ENCODE data around the gene IMMP2L. TPM values are rescaled to one million over a fixed set of nuclear protein-coding genes. Genes with fewer than 3 reads are reported as not detected.
"Not testable (repeated sequence)": the region's sequence is repeated elsewhere in the genome, so short reads cannot be mapped to it uniquely, and the experiment has no call there.

IMMP2L gene
- total and polyA plus RNA-seq, 7 donors: 9.3 to 43.0 (median 19.2) TPM

DNA sequence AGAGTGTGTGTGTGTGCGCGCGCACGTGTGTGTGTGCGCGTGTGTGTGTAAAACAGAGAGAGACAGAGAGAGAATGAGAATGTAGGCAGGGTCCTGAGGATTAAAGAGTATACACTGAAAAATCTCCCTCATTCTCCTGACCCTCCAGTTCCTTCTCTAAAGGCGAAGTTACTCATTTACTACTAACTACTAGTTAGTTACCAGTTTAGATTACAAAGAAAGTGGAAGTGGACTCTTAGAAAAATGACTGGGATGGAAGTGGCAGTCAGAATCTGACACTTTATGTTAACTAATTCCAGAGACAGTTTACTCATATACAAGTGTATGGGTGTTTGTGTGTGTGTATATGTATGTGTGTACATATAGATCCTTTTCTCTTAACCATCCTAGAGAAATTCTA lies 617.8 kb downstream of the IMMP2L start:
- Histone ChIP-seq H3K4me3 (no peak overlapping the region), H3K9me3 (no peaks in the 10 kb centered on the region), H3K4me1 (peaks cover 3% of the 10 kb centered on the region), H3K36me3 (ENCODE audit: insufficient read depth in 1 of 2, low read depth in 1 of 2) (no peaks in the 10 kb centered on the region), H3K27ac (no peak overlapping the region), H3K27me3 (ENCODE audit: insufficient read depth in 3 of 3, low read length in 2 of 3) (no peaks in the 10 kb centered on the region)
- intact Hi-C loops (cut with DNase I): no loop called here
- DNase-seq: no peak
- no peak for ATAC-seq
- WGBS, 3 donors: 96 to 99% (median 99%) methylated on average over 7 of the region's 7 CpGs
- TF ChIP-seq, protein P1, sequence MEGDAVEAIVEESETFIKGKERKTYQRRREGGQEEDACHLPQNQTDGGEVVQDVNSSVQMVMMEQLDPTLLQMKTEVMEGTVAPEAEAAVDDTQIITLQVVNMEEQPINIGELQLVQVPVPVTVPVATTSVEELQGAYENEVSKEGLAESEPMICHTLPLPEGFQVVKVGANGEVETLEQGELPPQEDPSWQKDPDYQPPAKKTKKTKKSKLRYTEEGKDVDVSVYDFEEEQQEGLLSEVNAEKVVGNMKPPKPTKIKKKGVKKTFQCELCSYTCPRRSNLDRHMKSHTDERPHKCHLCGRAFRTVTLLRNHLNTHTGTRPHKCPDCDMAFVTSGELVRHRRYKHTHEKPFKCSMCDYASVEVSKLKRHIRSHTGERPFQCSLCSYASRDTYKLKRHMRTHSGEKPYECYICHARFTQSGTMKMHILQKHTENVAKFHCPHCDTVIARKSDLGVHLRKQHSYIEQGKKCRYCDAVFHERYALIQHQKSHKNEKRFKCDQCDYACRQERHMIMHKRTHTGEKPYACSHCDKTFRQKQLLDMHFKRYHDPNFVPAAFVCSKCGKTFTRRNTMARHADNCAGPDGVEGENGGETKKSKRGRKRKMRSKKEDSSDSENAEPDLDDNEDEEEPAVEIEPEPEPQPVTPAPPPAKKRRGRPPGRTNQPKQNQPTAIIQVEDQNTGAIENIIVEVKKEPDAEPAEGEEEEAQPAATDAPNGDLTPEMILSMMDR (IDR thresholded peaks at IDR 0.05): no peak

DNA sequence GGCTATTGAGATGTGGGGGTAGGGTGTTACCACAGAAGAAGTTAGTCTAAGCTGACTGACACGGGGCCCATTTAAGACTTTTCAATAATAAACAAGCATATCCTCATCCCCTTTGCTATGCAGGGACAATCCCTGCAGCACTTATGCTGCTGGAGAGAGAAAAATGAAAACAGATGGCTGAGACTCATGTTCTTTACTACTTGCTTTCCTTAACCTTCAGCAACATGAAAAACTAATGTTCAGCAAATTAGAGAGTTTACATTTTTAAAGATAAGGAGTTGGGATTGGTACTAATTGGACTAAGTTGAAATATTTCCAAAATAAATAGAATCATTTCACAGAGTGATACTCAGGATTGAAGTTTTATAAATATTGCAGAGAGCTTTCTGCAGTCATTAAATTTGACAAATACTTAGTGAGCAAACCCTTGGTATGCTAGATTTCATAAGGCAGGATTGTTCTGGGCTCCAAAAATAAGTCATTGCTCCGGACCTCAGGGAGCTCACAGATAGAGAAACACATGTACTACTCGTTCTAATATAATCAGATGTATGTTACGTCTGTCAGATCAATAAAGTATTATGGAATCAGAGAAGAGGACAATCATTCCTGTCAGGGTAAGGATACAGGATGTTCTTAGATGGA lies 618.5 kb downstream of the IMMP2L start:
- intact Hi-C loops (cut with DNase I): no loop called here
- Histone ChIP-seq H3K36me3 (ENCODE audit: insufficient read depth in 1 of 2, low read depth in 1 of 2) (no peaks in the 10 kb centered on the region), H3K9me3 (no peaks in the 10 kb centered on the region), H3K4me1 (peaks cover 3% of the 10 kb centered on the region), H3K27ac (no peak overlapping the region), H3K4me3 (no peak overlapping the region), H3K27me3 (ENCODE audit: insufficient read depth in 3 of 3, low read length in 2 of 3) (no peaks in the 10 kb centered on the region)
- TF ChIP-seq, protein P1 (IDR thresholded peaks at IDR 0.05): no peak
- no peak for DNase-seq
- no peak for ATAC-seq
- 59 to 66% (median 64%) methylated on average over 4 of the region's 4 CpGs for WGBS, 3 donors

DNA sequence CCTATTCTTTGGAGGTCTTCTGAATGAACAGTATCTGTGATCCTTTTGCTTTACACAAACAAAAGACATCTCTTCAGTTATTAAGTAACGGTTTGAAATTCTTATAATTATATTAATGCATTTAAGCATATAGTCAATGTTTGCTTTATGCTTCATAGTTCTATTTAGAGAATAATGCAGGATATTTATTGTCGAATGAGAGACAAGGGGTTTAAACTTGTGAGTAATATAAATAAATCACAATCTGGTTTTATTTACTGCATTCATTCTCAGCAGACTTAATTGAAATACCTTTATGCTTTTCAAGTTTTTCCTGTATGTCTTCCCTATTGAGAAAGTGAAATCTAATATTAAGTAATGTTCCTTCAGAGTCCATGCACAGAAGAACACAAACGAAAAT lies 620.9 kb downstream of the IMMP2L start:
- ATAC-seq: no peak
- no peaks in the 10 kb centered on the region for H3K4me1 ChIP-seq
- H3K4me3 ChIP-seq: no peak overlapping the region
- no peak overlapping the region for H3K27ac ChIP-seq
- 80 to 89% (median 85%) methylated on average over 3 of the region's 3 CpGs for WGBS, 3 donors
- H3K27me3 ChIP-seq (ENCODE audit: insufficient read depth in 3 of 3, low read length in 2 of 3): no peaks in the 10 kb centered on the region
- no peaks in the 10 kb centered on the region for H3K36me3 ChIP-seq (ENCODE audit: insufficient read depth in 1 of 2, low read depth in 1 of 2)
- intact Hi-C loops (cut with DNase I): no loop called here
- DNase-seq: no peak
- TF ChIP-seq, protein P1 (IDR thresholded peaks at IDR 0.05): no peak
- H3K9me3 ChIP-seq: no peaks in the 10 kb centered on the region

DNA sequence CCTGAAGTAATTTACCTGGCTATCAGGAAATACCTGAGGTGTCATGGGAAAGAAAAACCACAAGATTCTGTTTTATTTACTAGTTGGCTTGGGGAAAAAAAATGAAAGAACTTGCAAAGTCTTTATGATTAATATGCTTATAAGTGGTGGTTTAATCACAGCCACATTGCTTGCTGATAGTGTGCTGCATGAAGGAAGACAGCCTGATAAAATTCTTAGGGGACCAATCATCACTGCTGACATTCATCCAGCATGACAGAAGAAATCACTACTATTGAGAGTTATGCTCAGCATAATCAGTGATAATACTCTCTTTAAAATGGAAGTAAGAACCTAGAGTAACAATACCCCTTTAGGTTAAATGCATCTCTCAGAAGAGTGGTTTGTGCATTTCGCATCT lies 621.5 kb downstream of the IMMP2L start:
- Histone ChIP-seq H3K27me3 (ENCODE audit: insufficient read depth in 3 of 3, low read length in 2 of 3) (no peaks in the 10 kb centered on the region), H3K4me1 (no peaks in the 10 kb centered on the region), H3K9me3 (no peaks in the 10 kb centered on the region), H3K36me3 (ENCODE audit: insufficient read depth in 1 of 2, low read depth in 1 of 2) (no peaks in the 10 kb centered on the region), H3K27ac (no peak overlapping the region), H3K4me3 (no peak overlapping the region)
- ATAC-seq: no peak
- intact Hi-C loops (cut with DNase I): no loop called here
- no peak for DNase-seq
- WGBS, 3 donors: 95 to 97% (median 95%) methylated on average over 1 of the region's 1 CpG
- TF ChIP-seq, protein P1 (IDR thresholded peaks at IDR 0.05): no peak

DNA sequence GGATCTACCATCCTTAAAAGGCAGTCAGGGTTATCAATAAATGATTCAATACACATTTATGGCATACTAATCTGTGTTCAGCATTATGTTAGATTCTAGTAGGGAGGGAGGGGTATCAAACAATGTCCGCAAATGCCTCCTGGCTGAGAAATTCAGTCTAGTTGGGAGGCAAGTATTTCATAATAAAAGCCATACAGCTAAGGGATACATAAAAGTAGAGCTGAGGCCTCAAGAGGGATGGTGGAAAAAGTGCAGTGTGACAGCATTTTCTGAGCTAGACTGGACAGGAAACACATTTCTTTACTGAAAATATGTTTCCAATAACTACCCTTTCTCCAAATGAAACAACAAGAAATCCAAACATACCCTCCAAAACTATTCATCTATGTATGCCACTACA lies 624.1 kb downstream of the IMMP2L start:
- no peaks in the 10 kb centered on the region for H3K27me3 ChIP-seq (ENCODE audit: insufficient read depth in 3 of 3, low read length in 2 of 3)
- ATAC-seq (no peak), DNase-seq (no peak)
- no peaks in the 10 kb centered on the region for H3K4me1 ChIP-seq
- 81 to 93% (median 86%) methylated on average over 1 of the region's 1 CpG for WGBS, 3 donors
- no peaks in the 10 kb centered on the region for H3K36me3 ChIP-seq (ENCODE audit: insufficient read depth in 1 of 2, low read depth in 1 of 2)
- intact Hi-C loops (cut with DNase I): no loop called here
- H3K27ac ChIP-seq: no peak overlapping the region
- H3K4me3 ChIP-seq: no peak overlapping the region
- TF ChIP-seq, protein P1 (IDR thresholded peaks at IDR 0.05): no peak
- H3K9me3 ChIP-seq: no peaks in the 10 kb centered on the region

DNA sequence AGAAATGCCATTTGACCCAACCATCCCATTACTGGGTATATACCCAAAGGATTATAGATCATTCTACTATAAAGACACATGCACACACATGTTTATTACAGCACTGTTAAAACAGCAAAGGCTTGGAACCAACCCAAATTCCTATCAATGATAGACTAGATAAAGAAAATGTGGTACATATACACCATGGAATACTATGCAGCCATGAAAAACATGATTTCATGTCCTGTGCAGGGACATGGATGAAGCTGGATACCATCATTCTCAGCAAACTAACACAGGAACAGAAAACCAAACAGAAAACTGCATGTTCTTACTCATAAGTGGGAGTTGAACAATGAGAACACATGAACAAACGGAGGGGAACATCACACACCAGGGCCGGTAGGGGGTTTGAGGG lies 625.6 kb downstream of the IMMP2L start:
- intact Hi-C loops (cut with DNase I); H3K9me3 ChIP-seq; H3K27ac ChIP-seq; H3K36me3 ChIP-seq (ENCODE audit: insufficient read depth in 1 of 2, low read depth in 1 of 2); H3K4me1 ChIP-seq; H3K27me3 ChIP-seq (ENCODE audit: insufficient read depth in 3 of 3, low read length in 2 of 3); H3K4me3 ChIP-seq; ATAC-seq; DNase-seq: not testable (repeated sequence)
- WGBS, 3 donors: 98 to 100% (median 99%) methylated on average over 2 of the region's 2 CpGs

Data from psoas muscle (tissue), 8 donors.